H1 (cell line): ENCODE results near the gene TMEM221. TPM values are rescaled to one million over a fixed set of nuclear protein-coding genes. Genes with fewer than 3 reads are reported as not detected.

Experiments
- CTCF ChIA-PET: fragments of 300-600 bp; sonication (Branson Sonifier 250); formaldehyde crosslinking; loops from one replicate; lab custom pipeline; 2021; ENCODE audit not compliant: partially characterized antibody; lab: Charles Lee
- POLR2A ChIA-PET: fragments of 300-600 bp; sonication (Branson Sonifier 250); formaldehyde crosslinking; loops from one replicate; lab custom pipeline; 2021; ENCODE audit warnings: inconsistent platforms; ENCODE audit not compliant: partially characterized antibody; lab: Charles Lee
- DNase-seq, 2 experiments: peaks; one replicate each; pipeline versions ENCODE4 v3.0.0 to v3.0.0-alpha.2; 2010 to 2022; ENCODE audit warnings: low spot score in 2 of 2, low read depth in 1 of 2, mixed read lengths in 1 of 2
- FAIRE-seq: peaks from 2 replicates; lab custom pipeline; 2011; peaks lifted over from hg19 to GRCh38; lab: Jason Lieb, UNC
- H2AFZ ChIP-seq: 2 replicates; pipeline ENCODE4 v1.8.1; 2012; ENCODE audit warnings: low read length, inconsistent platforms
- H2AK5ac ChIP-seq: 2 replicates; pipeline ENCODE4 v1.6.1; 2013; ENCODE audit warnings: low read depth, low read length
- H2BK120ac ChIP-seq: replicated peaks from 2 replicates; pipeline ENCODE3; 2013; ENCODE audit warnings: low read depth, low read length, inconsistent platforms
- H2BK12ac ChIP-seq: 2 replicates; pipeline ENCODE4 v1.6.1; 2013; ENCODE audit warnings: low read depth, low read length
- H2BK15ac ChIP-seq: 2 replicates; pipeline ENCODE4 v1.6.1; 2013; ENCODE audit warnings: low read length
- H2BK20ac ChIP-seq: 2 replicates; pipeline ENCODE4 v1.6.1; 2013; ENCODE audit warnings: low read length
- H2BK5ac ChIP-seq: 2 replicates; pipeline ENCODE4 v1.6.1; 2013; ENCODE audit warnings: low read depth, low read length
- H3K14ac ChIP-seq: 2 replicates; pipeline ENCODE4 v1.6.1; 2013; ENCODE audit warnings: inconsistent platforms; ENCODE audit not compliant: insufficient read length
- H3K18ac ChIP-seq: 2 replicates; pipeline ENCODE4 v1.6.1; 2013; ENCODE audit warnings: low read length; ENCODE audit errors: extremely low read depth
- H3K23ac ChIP-seq: 2 replicates; pipeline ENCODE4 v1.6.1; 2013; ENCODE audit warnings: inconsistent platforms; ENCODE audit not compliant: insufficient read length
- H3K23me2 ChIP-seq: 2 replicates; pipeline ENCODE4 v1.6.1; 2013; ENCODE audit warnings: low read depth, low read length
- H3K27ac ChIP-seq: 2 replicates; pipeline ENCODE4 v1.6.1; 2011; ENCODE audit warnings: low read depth, low read length, inconsistent platforms
- H3K27me3 ChIP-seq, 4 experiments: replicated peaks in 1 of 4; 1 replicate in 1 of 4; 2 replicates in 3 of 4; pipeline versions ENCODE4 v1.6.1 to v1.8.1; 2011 to 2013; ENCODE audit warnings: low read length in 3 of 4, mild to moderate bottlenecking in 3 of 4, inconsistent platforms in 2 of 4, mixed read lengths in 2 of 4, moderate library complexity in 1 of 4; ENCODE audit not compliant: control insufficient read depth in 3 of 4, insufficient read depth in 3 of 4; ENCODE audit errors: extremely low read depth in 1 of 4
- H3K36me3 ChIP-seq, 4 experiments: 2 replicates each; pipeline versions ENCODE4 v1.6.1 to v1.8.1; 2011 to 2013; ENCODE audit warnings: mild to moderate bottlenecking in 4 of 4, low read length in 3 of 4, moderate library complexity in 2 of 4, control low read depth in 1 of 4, inconsistent platforms in 1 of 4; ENCODE audit not compliant: insufficient read depth in 4 of 4, control insufficient read depth in 2 of 4
- H3K4ac ChIP-seq: replicated peaks from 2 replicates; pipeline ENCODE3; 2013; ENCODE audit warnings: low read length, low read depth, mixed read lengths, inconsistent platforms; ENCODE audit not compliant: insufficient read length
- H3K4me1 ChIP-seq, 4 experiments: replicated peaks in 1 of 4; 1 replicate in 1 of 4; 2 replicates in 3 of 4; pipeline versions ENCODE4 v1.6.1 to v1.8.1; 2011 to 2013; ENCODE audit warnings: low read length in 3 of 4, inconsistent platforms in 2 of 4, mixed read lengths in 1 of 4; ENCODE audit not compliant: insufficient read depth in 4 of 4, control insufficient read depth in 3 of 4
- H3K4me2 ChIP-seq, 2 experiments: 2 replicates each; pipeline versions ENCODE4 v1.6.1 to v1.8.1; 2011 to 2013; ENCODE audit warnings: low read depth in 2 of 2, low read length in 2 of 2, control low read depth in 1 of 2, inconsistent platforms in 1 of 2, mild to moderate bottlenecking in 1 of 2; ENCODE audit not compliant: insufficient read depth in 1 of 2
- H3K4me3 ChIP-seq, 4 experiments: fragments of 200-600, 300-600 bp in 1 of 4; sonication (generic), shearing (Covaris generic), sonication (Bioruptor Twin) in 1 of 4; 2 replicates each; pipeline versions ENCODE4 v1.5.1 to v1.8.1; 2011 to 2016; ENCODE audit warnings: low read length in 4 of 4, low read depth in 3 of 4, control low read depth in 2 of 4, inconsistent platforms in 2 of 4, mild to moderate bottlenecking in 2 of 4, mixed read lengths in 1 of 4, moderate library complexity in 1 of 4; ENCODE audit not compliant: insufficient read depth in 2 of 4; ENCODE audit errors: extremely low read depth in 1 of 4
- H3K56ac ChIP-seq: replicated peaks from 2 replicates; pipeline ENCODE3; 2013; ENCODE audit warnings: low read depth, mild to moderate bottlenecking, mixed read lengths, low read length, inconsistent platforms; ENCODE audit not compliant: insufficient read length
- H3K79me1 ChIP-seq: 2 replicates; pipeline ENCODE4 v1.6.1; 2013; ENCODE audit warnings: low read depth, low read length, control low read depth
- H3K79me2 ChIP-seq, 2 experiments: 2 replicates each; pipeline versions ENCODE4 v1.6.1 to v1.8.1; 2012 to 2013; ENCODE audit warnings: low read length in 2 of 2, mild to moderate bottlenecking in 2 of 2, inconsistent platforms in 1 of 2; ENCODE audit not compliant: insufficient read depth in 2 of 2, control insufficient read depth in 1 of 2
- H3K9ac ChIP-seq, 4 experiments: replicated peaks in 1 of 4; 1 replicate in 1 of 4; 2 replicates in 3 of 4; pipeline versions ENCODE4 v1.6.1 to v1.8.1; 2011 to 2013; ENCODE audit warnings: low read depth in 3 of 4, low read length in 3 of 4, control low read depth in 2 of 4, mild to moderate bottlenecking in 2 of 4, moderate library complexity in 2 of 4, inconsistent platforms in 1 of 4; ENCODE audit errors: extremely low read depth in 1 of 4
- H3K9me3 ChIP-seq, 2 experiments: 2 replicates each; pipeline versions ENCODE4 v1.6.1 to v1.8.1; 2012 to 2013; ENCODE audit warnings: mild to moderate bottlenecking in 2 of 2, moderate library complexity in 2 of 2, control low read depth in 1 of 2, inconsistent platforms in 1 of 2, low read depth in 1 of 2, low read length in 1 of 2, mixed read lengths in 1 of 2; ENCODE audit not compliant: insufficient read depth in 2 of 2
- H4K20me1 ChIP-seq, 2 experiments: replicated peaks in 1 of 2; 2 replicates each; pipeline versions ENCODE3 to v1.8.1; 2011 to 2013; ENCODE audit warnings: inconsistent platforms in 2 of 2, low read length in 2 of 2, mild to moderate bottlenecking in 1 of 2; ENCODE audit not compliant: insufficient read depth in 2 of 2, control insufficient read depth in 1 of 2
- H4K5ac ChIP-seq: 2 replicates; pipeline ENCODE4 v1.6.1; 2013; ENCODE audit warnings: low read length, low read depth, mixed read lengths, inconsistent platforms; ENCODE audit not compliant: insufficient read length
- H4K8ac ChIP-seq: 2 replicates; pipeline ENCODE4 v1.8.0; 2013; ENCODE audit warnings: mild to moderate bottlenecking, moderate library complexity, low read length, inconsistent platforms; ENCODE audit not compliant: insufficient read depth; ENCODE audit errors: extremely low read depth
- H4K91ac ChIP-seq: replicated peaks from 2 replicates; pipeline ENCODE3; 2013; ENCODE audit warnings: low read length, mixed read lengths, inconsistent platforms; ENCODE audit not compliant: insufficient read length
- CHD2 ChIP-seq: IDR thresholded peaks from 2 replicates; pipeline ENCODE4 v1.6.1; 2012; ENCODE audit warnings: low read length, improper control_type of control experiment
- WGBS, 2 experiments: shearing (Covaris generic) in 1 of 2; methylation state at CpG; one replicate each; pipeline versions ENCODE4 v1.1.6 to v1.1.7; 2013 to 2015; ENCODE audit warnings: low lambda C conversion rate in 2 of 2, mixed read lengths in 2 of 2, inconsistent platforms in 1 of 2, low coverage in 1 of 2, missing lambda C conversion rate in 1 of 2; ENCODE audit not compliant: insufficient replicate concordance in 2 of 2, insufficient coverage in 1 of 2, insufficient read length in 1 of 2; ENCODE audit errors: extremely low coverage in 1 of 2, missing lambda C conversion rate in 1 of 2; 5-methylcytosine and 5-hydroxymethylcytosine counted together
- polyA plus RNA-seq, 7 experiments: library from polyadenylated mRNA; depleted of rRNA in 3 of 7; stranded (reverse) in 5 of 7; unstranded in 2 of 7; fragments of >200 nt in 5 of 7; fragments of 200-250 nt in 2 of 7; gene quantifications; 1 replicate in 5 of 7; 2 replicates in 1 of 7; 4 replicates in 1 of 7; pipeline versions ENCODE4 v1.2.1 to v1.2.3, GENCODE V29; 2011 to 2013; ENCODE audit warnings: missing spikeins in 2 of 7, mixed read lengths in 2 of 7
- total RNA-seq: library from RNA; stranded (reverse); fragmentation: NEBNext Ultra II Directional; extraction: Animal tissue kit (Norgen Biotek cat#: 25700); gene quantifications from 2 replicates; pipeline ENCODE4 v1.2.1, GENCODE V29; 2021

TMEM221 gene
- total and polyA plus RNA-seq, 2 of the 8 experiments (the other 6 are each of a cell fraction or from before 2014, with no cell fraction given), result 1.4 to 2.0 TPM

GRCh38 chr19:17445526-17446165 lies 2.8 kb downstream of the TMEM221 start:
- H2AK5ac ChIP-seq, result no peak overlapping the region
- no peak overlapping the region for H3K9ac ChIP-seq
- FAIRE-seq (no peak), DNase-seq (no peak)
- no peak overlapping the region for H2BK5ac ChIP-seq
- H4K8ac ChIP-seq, result no peak overlapping the region
- H3K79me1 ChIP-seq, result no peaks in the 10 kb centered on the region
- no peaks in the 10 kb centered on the region for H3K36me3 ChIP-seq
- no peak overlapping the region for H2BK120ac ChIP-seq
- no peak overlapping the region for H3K18ac ChIP-seq
- no peak overlapping the region for H3K27ac ChIP-seq
- H3K14ac ChIP-seq, result no peak overlapping the region
- no peak overlapping the region for H4K91ac ChIP-seq
- H3K9me3 ChIP-seq, result peaks cover 0 to 4% of the 10 kb centered on the region in 2 experiments; a peak in 2 of 4 replicates
- H2BK20ac ChIP-seq, result no peak overlapping the region
- H4K5ac ChIP-seq, result no peak overlapping the region
- no peak overlapping the region for H2AFZ ChIP-seq
- no peak overlapping the region for H2BK12ac ChIP-seq
- peaks cover 0 to 2% (median under 1%) of the 10 kb centered on the region in 4 experiments; a peak in 1 of 7 replicates for H3K4me1 ChIP-seq
- POLR2A ChIA-PET, result no interaction called here
- no peak overlapping the region for H3K4me2 ChIP-seq
- H3K56ac ChIP-seq, result peak overlapping the region; percentile 94
- no peak overlapping the region for H3K4ac ChIP-seq
- H3K4me3 ChIP-seq, result no peak overlapping the region
- CTCF ChIA-PET, result interaction anchor here (0.9 to 1.3 kb wide), 2 partner anchors 9 to 26 kb away, joined by 3 read pairs; partner anchors contain the start of gene MVB12A
- H3K23ac ChIP-seq, result no peak overlapping the region
- H3K23me2 ChIP-seq, result peaks cover 14% of the 10 kb centered on the region; the same call in 1 of the 2 replicates
- no peaks in the 10 kb centered on the region for H3K79me2 ChIP-seq
- TF ChIP-seq CHD2, result no peak
- WGBS, 2 experiments, result 92% methylated on average over 1 of the region's 1 CpG; no CpG with 5 or more reads in 1 of the 2 experiments
- H2BK15ac ChIP-seq, result no peak overlapping the region
- H3K27me3 ChIP-seq, result peaks cover 0 to 16% (median 10%) of the 10 kb centered on the region in 4 experiments; a peak in 6 of 7 replicates
- H4K20me1 ChIP-seq, result peaks cover 0 to 5% of the 10 kb centered on the region in 2 experiments
